SK-N-SH (cell line): ENCODE results near the gene ABHD8. TPM values are rescaled to one million over a fixed set of nuclear protein-coding genes. Genes with fewer than 3 reads are reported as not detected.

Experiments used
- CTCF ChIA-PET: fragments of 300-600, 350-600 bp; formaldehyde crosslinking; extraction: SDS; loops from one replicate; lab custom pipeline; 2021; lab: Yijun Ruan, JAX
- POLR2A ChIA-PET: fragments of 350-600 bp; sonication (Branson Sonifier 250); formaldehyde crosslinking; extraction: SDS; loops from one replicate; lab custom pipeline; 2020; ENCODE audit warnings: antibody characterized with exemption, inconsistent platforms; lab: Yijun Ruan, JAX
- DNase-seq: peaks from one replicate; pipeline ENCODE4 v3.0.0; 2012
- H2AFZ ChIP-seq: fragments of 200-600 bp; sonication (generic); 2 replicates; pipeline ENCODE4 v1.8.1; 2016; ENCODE audit warnings: antibody characterized with exemption, mild to moderate bottlenecking, low read depth
- H3F3A ChIP-seq: fragments of 200-600 bp; sonication (generic); replicated peaks from 2 replicates; pipeline ENCODE3; 2016; ENCODE audit warnings: antibody characterized with exemption, mild to moderate bottlenecking; ENCODE audit not compliant: insufficient read depth
- H3K27ac ChIP-seq, 2 experiments: fragments of 200-500 bp in 1 of 2; fragments of 200-600 bp in 1 of 2; sonication (Bioruptor generic) in 1 of 2; sonication (generic), shearing (Covaris generic) in 1 of 2; 2 replicates each; pipeline versions ENCODE4 v1.5.1 to v1.6.1; 2014 to 2016; ENCODE audit warnings: low read depth in 2 of 2, inconsistent platforms in 1 of 2, low read length in 1 of 2, mild to moderate bottlenecking in 1 of 2, mixed read lengths in 1 of 2
- H3K27me3 ChIP-seq: fragments of 200-600 bp; sonication (generic), shearing (Covaris generic); 2 replicates; pipeline ENCODE4 v1.6.1; 2016; ENCODE audit warnings: mixed run types; ENCODE audit not compliant: insufficient read depth
- H3K36me3 ChIP-seq, 2 experiments: fragments of 200-500 bp in 1 of 2; fragments of 200-600 bp in 1 of 2; sonication (Bioruptor generic) in 1 of 2; sonication (generic) in 1 of 2; replicated peaks in 1 of 2; 2 replicates each; pipeline versions ENCODE3 to v1.5.1; 2014 to 2016; ENCODE audit warnings: low read length in 1 of 2, mild to moderate bottlenecking in 1 of 2; ENCODE audit not compliant: insufficient read depth in 2 of 2, control insufficient read depth in 1 of 2
- H3K4me1 ChIP-seq, 2 experiments: fragments of 200-500 bp in 1 of 2; fragments of 200-600 bp in 1 of 2; sonication (Bioruptor generic) in 1 of 2; sonication (generic), shearing (Covaris generic) in 1 of 2; 2 replicates each; pipeline versions ENCODE4 v1.5.1 to v1.6.1; 2014 to 2016; ENCODE audit warnings: low read depth in 1 of 2, low read length in 1 of 2, mixed run types in 1 of 2; ENCODE audit not compliant: insufficient read depth in 2 of 2, control insufficient read depth in 1 of 2
- H3K4me2 ChIP-seq: fragments of 200-600 bp; sonication (generic), shearing (Covaris generic); 2 replicates; pipeline ENCODE4 v1.6.1; 2017; ENCODE audit warnings: mixed run types
- H3K4me3 ChIP-seq, 2 experiments: fragments of 200-500 bp in 1 of 2; fragments of 200-600 bp in 1 of 2; sonication (Bioruptor generic) in 1 of 2; sonication (generic), shearing (Covaris generic) in 1 of 2; 2 replicates each; pipeline versions ENCODE4 v1.5.1 to v1.8.1; 2014 to 2016; ENCODE audit warnings: low read depth in 2 of 2, inconsistent platforms in 1 of 2, low read length in 1 of 2, mild to moderate bottlenecking in 1 of 2, mixed read lengths in 1 of 2, moderate library complexity in 1 of 2
- H3K79me2 ChIP-seq: fragments of 200-600 bp; sonication (generic); 2 replicates; pipeline ENCODE4 v1.8.1; 2017; ENCODE audit warnings: mild to moderate bottlenecking; ENCODE audit not compliant: insufficient read depth
- H3K9ac ChIP-seq: fragments of 200-600 bp; sonication (generic); 2 replicates; pipeline ENCODE4 v1.6.1; 2017; ENCODE audit warnings: mixed run types
- H3K9me2 ChIP-seq: fragments of 200-600 bp; sonication (generic); 2 replicates; pipeline ENCODE4 v1.6.1; 2017; ENCODE audit warnings: mixed run types
- H3K9me3 ChIP-seq: fragments of 200-600 bp; sonication (generic); 2 replicates; pipeline ENCODE4 v1.6.1; 2017; ENCODE audit warnings: mixed run types, mild to moderate bottlenecking, moderate library complexity
- H4K20me1 ChIP-seq: fragments of 200-600 bp; sonication (generic); 2 replicates; pipeline ENCODE4 v1.6.1; 2017; ENCODE audit warnings: mild to moderate bottlenecking, mixed run types; ENCODE audit not compliant: insufficient read depth
- ELF1 ChIP-seq: IDR thresholded peaks from 2 replicates; pipeline ENCODE4 v1.4.0; 2012
- EP300 ChIP-seq, 2 experiments: IDR thresholded peaks; 2 replicates each; pipeline versions ENCODE4 v1.4.0 to v1.6.1; 2012; ENCODE audit warnings: borderline replicate concordance in 1 of 2, low read depth in 1 of 2, low read length in 1 of 2
- FOXJ3 ChIP-seq: sonication (generic); formaldehyde crosslinking; IDR thresholded peaks from 2 replicates; pipeline ENCODE4 v1.5.1; 2020; ENCODE audit warnings: mild to moderate bottlenecking, missing genetic modification reagents
- FOXM1 ChIP-seq: IDR thresholded peaks from 2 replicates; pipeline ENCODE4 v1.4.0; 2012; ENCODE audit warnings: low read depth, mild to moderate bottlenecking
- JUND ChIP-seq: IDR thresholded peaks from 2 replicates; pipeline ENCODE4 v1.4.0; 2012
- MXI1 ChIP-seq: IDR thresholded peaks from 2 replicates; pipeline ENCODE4 v1.6.1; 2012; ENCODE audit warnings: mild to moderate bottlenecking, low read depth, low read length, improper control_type of control experiment
- NFIC ChIP-seq: IDR thresholded peaks from 2 replicates; pipeline ENCODE4 v1.4.0; 2012; ENCODE audit warnings: borderline replicate concordance
- NRF1 ChIP-seq: IDR thresholded peaks from 2 replicates; pipeline ENCODE4 v1.6.1; 2012; ENCODE audit warnings: low read depth, mild to moderate bottlenecking, low read length
- POLR2AphosphoS5 ChIP-seq: IDR thresholded peaks from 2 replicates; pipeline ENCODE4 v1.6.1; 2012; ENCODE audit warnings: low read depth, low read length
- RFX5 ChIP-seq: IDR thresholded peaks from 2 replicates; pipeline ENCODE4 v1.6.1; 2012; ENCODE audit warnings: mild to moderate bottlenecking, improper control_type of control experiment, low read length
- SMC3 ChIP-seq: IDR thresholded peaks from 2 replicates; pipeline ENCODE4 v1.6.1; 2012; ENCODE audit warnings: low read depth, low read length, improper control_type of control experiment
- TAF1 ChIP-seq: IDR thresholded peaks from 2 replicates; pipeline ENCODE4 v1.6.1; 2012; ENCODE audit warnings: low read depth, mild to moderate bottlenecking, low read length, moderate library complexity, borderline replicate concordance
- WGBS: methylation state at CpG from one replicate; pipeline ENCODE4 v1.1.6; 2017; ENCODE audit warnings: low lambda C conversion rate; 5-methylcytosine and 5-hydroxymethylcytosine counted together
- polyA plus RNA-seq, 3 experiments: library from polyadenylated mRNA; depleted of rRNA; stranded (reverse); fragments of >200 nt; gene quantifications; 2 replicates each; pipeline ENCODE4 v1.2.3, GENCODE V29; 2012
- TF ChIP-seq, protein P1 (sequence below): IDR thresholded peaks from 2 replicates; pipeline ENCODE4 v1.4.0; 2012; ENCODE audit warnings: low read depth, borderline replicate concordance
- TF ChIP-seq, protein P2 (sequence below): IDR thresholded peaks from 2 replicates; pipeline ENCODE4 v1.4.0; 2012; ENCODE audit warnings: low read depth

Gene ABHD8
- polyA plus RNA-seq, 1 of the 3 experiments (the other 2 are of a cell fraction): 11.1 TPM

DNA sequence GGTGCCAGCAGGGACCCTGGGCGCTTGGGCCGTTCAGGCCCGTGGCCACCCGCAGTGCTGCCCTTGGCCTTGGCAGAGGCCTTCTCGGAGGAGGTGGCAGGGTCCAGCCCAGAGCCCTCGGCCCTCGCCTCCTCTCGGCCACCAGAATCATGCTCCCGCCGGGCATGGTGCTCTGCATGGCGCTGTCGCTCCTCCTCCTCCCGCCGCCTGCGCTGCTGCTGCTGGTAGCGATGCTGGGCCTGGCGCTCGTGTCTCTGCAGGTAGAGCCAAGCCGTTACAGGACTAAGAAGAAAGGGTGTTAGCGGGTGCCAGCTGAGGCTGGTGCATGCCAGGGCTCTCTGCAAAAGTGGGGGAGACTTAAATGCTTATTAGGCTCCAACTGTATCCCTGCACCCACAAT lies 21.9 kb upstream of the ABHD8 start:
- 97% methylated on average over 15 of the region's 20 CpGs for WGBS
- Histone ChIP-seq H3K36me3 (peaks cover 0 to 31% of the 10 kb centered on the region in 2 experiments), H3K27ac (no peak overlapping the region), H3K79me2 (no peaks in the 10 kb centered on the region), H3K9me2 (no peaks in the 10 kb centered on the region), H2AFZ (no peak overlapping the region), H3K4me3 (no peak overlapping the region), H3K9ac (no peak overlapping the region), H3K27me3 (no peaks in the 10 kb centered on the region), H3K4me2 (no peak overlapping the region), H3K4me1 (no peaks in the 10 kb centered on the region), H3F3A (no peaks in the 10 kb centered on the region), H4K20me1 (no peaks in the 10 kb centered on the region), H3K9me3 (no peaks in the 10 kb centered on the region)
- ChIA-PET POLR2A (interaction anchor here (1.0 kb wide), 1 partner anchor 18 kb away, joined by 3 read pairs; no protein-coding TSS in a partner anchor), CTCF (interaction anchor here (1.3 to 1.5 kb wide), 2 partner anchors 9 to 13 kb away, joined by 3 to 8 read pairs; partner anchors contain the start of gene ANO8)
- no peak for TF ChIP-seq ELF1
- no peak for TF ChIP-seq FOXM1
- TF ChIP-seq NFIC: no peak
- no peak for TF ChIP-seq NRF1
- no peak for TF ChIP-seq TAF1
- DNase-seq: no peak

DNA sequence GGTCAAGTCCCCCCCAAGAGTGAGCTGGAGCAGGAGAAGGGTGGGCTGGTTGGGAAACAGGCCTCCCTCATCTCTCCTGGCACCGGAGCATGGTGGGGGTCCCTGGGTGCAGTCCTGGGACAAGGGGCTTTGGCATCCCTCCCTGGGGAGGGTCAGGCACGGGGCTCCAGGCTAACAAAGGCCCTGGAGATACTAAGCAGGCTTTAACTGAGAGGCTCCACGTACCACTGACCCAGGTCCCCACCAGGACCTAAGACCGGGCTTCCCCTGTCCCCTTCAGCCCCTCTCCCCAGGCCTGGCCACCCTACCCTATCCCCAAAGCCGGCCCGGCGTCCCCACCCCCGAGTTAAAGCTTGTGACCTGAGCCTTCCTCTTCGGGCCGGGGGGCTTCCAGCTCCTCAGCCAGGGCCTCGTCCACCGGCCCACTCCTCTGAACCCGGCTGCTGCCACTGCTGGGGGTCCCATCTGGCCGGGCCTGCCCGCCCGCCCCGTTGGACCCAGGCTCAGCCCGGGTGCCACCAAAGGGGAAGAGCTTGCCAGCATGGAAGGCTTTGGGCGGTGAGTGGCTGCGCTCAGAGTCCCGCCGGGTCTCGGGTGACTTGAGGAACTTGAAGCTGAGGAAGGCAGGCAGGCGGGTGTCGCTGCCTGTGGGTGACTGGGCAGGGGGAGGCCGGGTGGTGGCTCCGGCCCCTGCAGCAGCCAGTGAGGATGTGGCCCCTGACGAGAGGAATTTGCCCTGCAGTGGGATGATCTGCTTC lies 21.3 kb upstream of the ABHD8 start:
- no peaks in the 10 kb centered on the region for H3K9me2 ChIP-seq
- H3F3A ChIP-seq: no peaks in the 10 kb centered on the region
- H3K27me3 ChIP-seq: no peaks in the 10 kb centered on the region
- H3K79me2 ChIP-seq: no peaks in the 10 kb centered on the region
- peaks cover 0 to 35% of the 10 kb centered on the region in 2 experiments for H3K36me3 ChIP-seq
- no peak overlapping the region for H2AFZ ChIP-seq
- ChIA-PET POLR2A (interaction anchor here (0.7 to 1.0 kb wide), 2 partner anchors 17 to 666 kb away, joined by 3 read pairs; no protein-coding TSS in a partner anchor), CTCF (interaction anchor here (0.9 to 1.5 kb wide), 3 partner anchors 9 to 19 kb away, joined by 3 to 8 read pairs (median 3); partner anchors contain the start of genes ANO8 and MRPL34)
- DNase-seq: no peak
- no peaks in the 10 kb centered on the region for H4K20me1 ChIP-seq
- H3K27ac ChIP-seq: no peak overlapping the region; a peak in 1 of 4 replicates
- no peaks in the 10 kb centered on the region for H3K9me3 ChIP-seq
- H3K4me2 ChIP-seq: no peak overlapping the region
- H3K4me3 ChIP-seq: no peak overlapping the region
- no peaks in the 10 kb centered on the region for H3K4me1 ChIP-seq
- no peak overlapping the region for H3K9ac ChIP-seq
- WGBS: 94% methylated on average over 15 of the region's 28 CpGs
- TF ChIP-seq EP300 (IDR thresholded peaks at IDR 0.05; ENCODE audit: borderline replicate concordance in 1 of 2, low read depth in 1 of 2, low read length in 1 of 2) (no peak), NRF1 (no peak), ELF1 (no peak), POLR2AphosphoS5 (no peak), FOXJ3 (no peak), MXI1 (no peak), SMC3 (no peak), JUND (no peak), RFX5 (no peak)
- TF ChIP-seq, protein P1, sequence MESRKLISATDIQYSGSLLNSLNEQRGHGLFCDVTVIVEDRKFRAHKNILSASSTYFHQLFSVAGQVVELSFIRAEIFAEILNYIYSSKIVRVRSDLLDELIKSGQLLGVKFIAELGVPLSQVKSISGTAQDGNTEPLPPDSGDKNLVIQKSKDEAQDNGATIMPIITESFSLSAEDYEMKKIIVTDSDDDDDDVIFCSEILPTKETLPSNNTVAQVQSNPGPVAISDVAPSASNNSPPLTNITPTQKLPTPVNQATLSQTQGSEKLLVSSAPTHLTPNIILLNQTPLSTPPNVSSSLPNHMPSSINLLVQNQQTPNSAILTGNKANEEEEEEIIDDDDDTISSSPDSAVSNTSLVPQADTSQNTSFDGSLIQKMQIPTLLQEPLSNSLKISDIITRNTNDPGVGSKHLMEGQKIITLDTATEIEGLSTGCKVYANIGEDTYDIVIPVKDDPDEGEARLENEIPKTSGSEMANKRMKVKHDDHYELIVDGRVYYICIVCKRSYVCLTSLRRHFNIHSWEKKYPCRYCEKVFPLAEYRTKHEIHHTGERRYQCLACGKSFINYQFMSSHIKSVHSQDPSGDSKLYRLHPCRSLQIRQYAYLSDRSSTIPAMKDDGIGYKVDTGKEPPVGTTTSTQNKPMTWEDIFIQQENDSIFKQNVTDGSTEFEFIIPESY: no peak
- TF ChIP-seq, protein P2, sequence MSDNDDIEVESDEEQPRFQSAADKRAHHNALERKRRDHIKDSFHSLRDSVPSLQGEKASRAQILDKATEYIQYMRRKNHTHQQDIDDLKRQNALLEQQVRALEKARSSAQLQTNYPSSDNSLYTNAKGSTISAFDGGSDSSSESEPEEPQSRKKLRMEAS: no peak
